ENCODE results near the gene HMOX2. TPM values are rescaled to one million over a fixed set of nuclear protein-coding genes. Genes with fewer than 3 reads are reported as not detected.

HMOX2 gene
- total RNA-seq, 1 experiment from 2014 or later, result 72.6 TPM

DNA sequence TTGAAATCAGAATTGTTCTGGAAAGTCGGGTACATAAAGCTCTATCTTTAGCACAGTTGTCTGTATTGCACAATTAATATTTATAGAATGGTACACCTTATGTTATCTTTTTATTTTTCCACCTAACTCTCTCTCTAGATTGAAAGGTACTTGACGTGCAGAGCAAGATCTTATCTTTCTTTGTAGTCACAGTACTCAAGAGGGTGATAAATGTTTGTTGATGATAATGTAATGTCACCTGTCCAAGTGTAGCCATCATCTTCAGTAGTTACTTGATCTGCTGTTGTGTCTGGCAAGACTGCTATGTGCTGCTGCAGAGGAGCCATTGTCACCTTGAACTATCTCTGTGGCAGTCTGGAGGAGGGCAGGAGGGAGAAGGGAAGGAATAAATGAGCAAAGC is 5.3 kb downstream of the HMOX2 start:
- no peak for ATAC-seq
- Histone ChIP-seq H3K9me3 (ENCODE audit: control insufficient read depth, insufficient read depth, low read depth, low read length) (no peaks in the 10 kb centered on the region), H3K4me1 (ENCODE audit: control insufficient read depth, insufficient read depth, low read length) (peaks cover 6% of the 10 kb centered on the region), H3K36me3 (ENCODE audit: control insufficient read depth, insufficient read depth, low read length) (no peaks in the 10 kb centered on the region; the same call in 1 of the 2 replicates), H3K27me3 (ENCODE audit: control insufficient read depth, insufficient read depth, low read length) (no peaks in the 10 kb centered on the region), H3K4me3 (ENCODE audit: low read depth in 2 of 2, low read length in 2 of 2) (no peak overlapping the region), H3K27ac (ENCODE audit: low read length) (no peak overlapping the region)
- ChIA-PET POLR2A (no interaction called here), CTCF (no interaction called here)
- TF ChIP-seq, protein P1, sequence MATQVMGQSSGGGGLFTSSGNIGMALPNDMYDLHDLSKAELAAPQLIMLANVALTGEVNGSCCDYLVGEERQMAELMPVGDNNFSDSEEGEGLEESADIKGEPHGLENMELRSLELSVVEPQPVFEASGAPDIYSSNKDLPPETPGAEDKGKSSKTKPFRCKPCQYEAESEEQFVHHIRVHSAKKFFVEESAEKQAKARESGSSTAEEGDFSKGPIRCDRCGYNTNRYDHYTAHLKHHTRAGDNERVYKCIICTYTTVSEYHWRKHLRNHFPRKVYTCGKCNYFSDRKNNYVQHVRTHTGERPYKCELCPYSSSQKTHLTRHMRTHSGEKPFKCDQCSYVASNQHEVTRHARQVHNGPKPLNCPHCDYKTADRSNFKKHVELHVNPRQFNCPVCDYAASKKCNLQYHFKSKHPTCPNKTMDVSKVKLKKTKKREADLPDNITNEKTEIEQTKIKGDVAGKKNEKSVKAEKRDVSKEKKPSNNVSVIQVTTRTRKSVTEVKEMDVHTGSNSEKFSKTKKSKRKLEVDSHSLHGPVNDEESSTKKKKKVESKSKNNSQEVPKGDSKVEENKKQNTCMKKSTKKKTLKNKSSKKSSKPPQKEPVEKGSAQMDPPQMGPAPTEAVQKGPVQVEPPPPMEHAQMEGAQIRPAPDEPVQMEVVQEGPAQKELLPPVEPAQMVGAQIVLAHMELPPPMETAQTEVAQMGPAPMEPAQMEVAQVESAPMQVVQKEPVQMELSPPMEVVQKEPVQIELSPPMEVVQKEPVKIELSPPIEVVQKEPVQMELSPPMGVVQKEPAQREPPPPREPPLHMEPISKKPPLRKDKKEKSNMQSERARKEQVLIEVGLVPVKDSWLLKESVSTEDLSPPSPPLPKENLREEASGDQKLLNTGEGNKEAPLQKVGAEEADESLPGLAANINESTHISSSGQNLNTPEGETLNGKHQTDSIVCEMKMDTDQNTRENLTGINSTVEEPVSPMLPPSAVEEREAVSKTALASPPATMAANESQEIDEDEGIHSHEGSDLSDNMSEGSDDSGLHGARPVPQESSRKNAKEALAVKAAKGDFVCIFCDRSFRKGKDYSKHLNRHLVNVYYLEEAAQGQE (IDR thresholded peaks at IDR 0.05; ENCODE audit: insufficient read depth in 1 of 2, low read depth in 2 of 2, low read length in 1 of 2), result no peak
- no peak for TF ChIP-seq SIN3A (IDR thresholded peaks at IDR 0.05; ENCODE audit: borderline replicate concordance, insufficient read depth, low read depth, low read length)
- no peak for TF ChIP-seq POLR2AphosphoS5 (IDR thresholded peaks at IDR 0.05; ENCODE audit: low read depth, low read length)
- no TSS peak for BruUV-seq (replicated peaks)
- in situ Hi-C loops (cut with HindIII; ENCODE audit: low pct_unique_long_range_greater_than_20kb, low sequenced_read_pairs), result no loop called here
- intact Hi-C loops (cut with micrococcal nuclease; ENCODE audit: unreplicated experiment), result no loop called here
- DNase-seq (ENCODE audit: low read depth, low spot score), result no peak

DNA sequence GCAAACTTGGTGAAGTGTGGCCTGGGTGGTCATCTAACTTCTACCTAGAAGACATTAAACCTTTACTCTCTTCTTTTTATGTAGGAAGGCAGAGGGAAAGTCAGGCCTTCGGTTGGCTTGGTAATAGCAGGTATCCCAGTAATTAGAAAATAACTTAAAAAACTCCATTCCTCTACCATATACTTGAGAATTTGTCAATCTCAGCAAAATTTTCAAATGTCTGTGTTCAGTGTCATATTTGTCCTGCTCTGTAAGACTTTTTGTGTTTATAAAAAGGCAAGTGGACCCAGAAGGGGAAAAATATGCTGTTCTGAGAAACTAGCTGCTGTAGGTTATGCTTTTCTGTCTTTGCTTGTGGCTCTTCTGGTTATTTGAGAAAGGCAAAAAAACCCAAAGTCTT is 5.8 kb downstream of the HMOX2 start:
- Histone ChIP-seq H3K9me3 (ENCODE audit: control insufficient read depth, insufficient read depth, low read depth, low read length) (no peaks in the 10 kb centered on the region), H3K27me3 (ENCODE audit: control insufficient read depth, insufficient read depth, low read length) (no peaks in the 10 kb centered on the region), H3K27ac (ENCODE audit: low read length) (no peak overlapping the region), H3K4me3 (ENCODE audit: low read depth in 2 of 2, low read length in 2 of 2) (no peak overlapping the region), H3K4me1 (ENCODE audit: control insufficient read depth, insufficient read depth, low read length) (peaks cover 6% of the 10 kb centered on the region), H3K36me3 (ENCODE audit: control insufficient read depth, insufficient read depth, low read length) (no peaks in the 10 kb centered on the region)
- ChIA-PET POLR2A (no interaction called here), CTCF (no interaction called here)
- DNase-seq (ENCODE audit: low read depth, low spot score), result no peak
- no TSS peak for BruUV-seq (replicated peaks)
- in situ Hi-C loops (cut with HindIII; ENCODE audit: low pct_unique_long_range_greater_than_20kb, low sequenced_read_pairs), result no loop called here
- no peak for TF ChIP-seq TCF7L2 (IDR thresholded peaks at IDR 0.05; ENCODE audit: low read depth, low read length)
- intact Hi-C loops (cut with micrococcal nuclease; ENCODE audit: unreplicated experiment), result no loop called here
- ATAC-seq, result no peak

DNA sequence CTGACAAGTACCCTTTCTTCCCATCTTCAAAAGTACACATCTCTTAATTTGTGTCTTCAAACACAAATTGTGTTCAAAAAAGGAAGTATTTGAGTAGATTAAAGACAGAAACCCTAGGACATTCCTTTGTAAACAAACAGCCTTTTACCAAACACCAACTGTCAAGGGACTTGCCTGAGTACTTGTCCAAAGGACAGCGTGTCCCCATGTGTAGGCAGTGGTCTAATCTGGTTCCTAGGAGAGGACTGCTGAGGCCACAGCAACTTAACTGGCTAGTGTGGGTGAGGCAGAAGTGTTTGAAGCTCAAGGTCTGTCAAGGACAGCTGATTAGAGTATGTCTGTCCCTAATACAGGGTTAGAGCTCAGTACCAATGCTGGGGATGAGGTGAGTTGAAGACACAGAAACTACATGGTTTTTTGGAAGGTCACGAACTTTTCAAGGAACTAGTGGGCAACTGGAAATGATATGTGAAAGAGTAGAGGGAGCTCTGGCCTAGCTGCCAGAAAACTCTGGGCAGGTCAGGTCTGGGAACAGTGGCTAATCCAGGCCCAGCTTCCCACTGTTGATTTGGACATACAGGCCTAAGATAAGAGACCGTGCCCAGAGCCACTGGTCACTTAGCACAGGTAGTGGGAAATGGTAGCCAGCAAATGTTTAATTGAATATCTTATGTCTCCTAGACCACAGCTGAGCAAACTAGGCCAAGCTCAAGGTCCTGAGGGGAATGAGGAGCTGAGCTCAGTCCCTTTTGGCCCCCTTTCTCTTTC is 10.1 kb downstream of the HMOX2 start:
- DNase-seq (ENCODE audit: low read depth, low spot score) (no peak), ATAC-seq (no peak)
- no peaks in the 10 kb centered on the region for H3K27me3 ChIP-seq (ENCODE audit: control insufficient read depth, insufficient read depth, low read length)
- TF ChIP-seq SIN3A (IDR thresholded peaks at IDR 0.05; ENCODE audit: borderline replicate concordance, insufficient read depth, low read depth, low read length), result no peak
- TF ChIP-seq POLR2AphosphoS5 (IDR thresholded peaks at IDR 0.05; ENCODE audit: low read depth, low read length), result no peak
- TF ChIP-seq, protein P2, sequence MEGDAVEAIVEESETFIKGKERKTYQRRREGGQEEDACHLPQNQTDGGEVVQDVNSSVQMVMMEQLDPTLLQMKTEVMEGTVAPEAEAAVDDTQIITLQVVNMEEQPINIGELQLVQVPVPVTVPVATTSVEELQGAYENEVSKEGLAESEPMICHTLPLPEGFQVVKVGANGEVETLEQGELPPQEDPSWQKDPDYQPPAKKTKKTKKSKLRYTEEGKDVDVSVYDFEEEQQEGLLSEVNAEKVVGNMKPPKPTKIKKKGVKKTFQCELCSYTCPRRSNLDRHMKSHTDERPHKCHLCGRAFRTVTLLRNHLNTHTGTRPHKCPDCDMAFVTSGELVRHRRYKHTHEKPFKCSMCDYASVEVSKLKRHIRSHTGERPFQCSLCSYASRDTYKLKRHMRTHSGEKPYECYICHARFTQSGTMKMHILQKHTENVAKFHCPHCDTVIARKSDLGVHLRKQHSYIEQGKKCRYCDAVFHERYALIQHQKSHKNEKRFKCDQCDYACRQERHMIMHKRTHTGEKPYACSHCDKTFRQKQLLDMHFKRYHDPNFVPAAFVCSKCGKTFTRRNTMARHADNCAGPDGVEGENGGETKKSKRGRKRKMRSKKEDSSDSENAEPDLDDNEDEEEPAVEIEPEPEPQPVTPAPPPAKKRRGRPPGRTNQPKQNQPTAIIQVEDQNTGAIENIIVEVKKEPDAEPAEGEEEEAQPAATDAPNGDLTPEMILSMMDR (IDR thresholded peaks at IDR 0.05), result no peak
- TF ChIP-seq, protein P1 (IDR thresholded peaks at IDR 0.05; ENCODE audit: insufficient read depth in 1 of 2, low read depth in 2 of 2, low read length in 1 of 2), result no peak
- TF ChIP-seq TCF7L2 (IDR thresholded peaks at IDR 0.05; ENCODE audit: low read depth, low read length), result no peak
- no peaks in the 10 kb centered on the region for H3K4me1 ChIP-seq (ENCODE audit: control insufficient read depth, insufficient read depth, low read length)
- no peaks in the 10 kb centered on the region for H3K36me3 ChIP-seq (ENCODE audit: control insufficient read depth, insufficient read depth, low read length)
- in situ Hi-C loops (cut with HindIII; ENCODE audit: low pct_unique_long_range_greater_than_20kb, low sequenced_read_pairs) (no loop called here), intact Hi-C loops (cut with micrococcal nuclease; ENCODE audit: unreplicated experiment) (no loop called here)
- BruUV-seq (replicated peaks), result no TSS peak
- POLR2A ChIA-PET, result no interaction called here
- H3K27ac ChIP-seq (ENCODE audit: low read length), result no peak overlapping the region
- H3K4me3 ChIP-seq (ENCODE audit: low read depth in 2 of 2, low read length in 2 of 2), result no peak overlapping the region
- CTCF ChIA-PET, result no interaction called here
- no peaks in the 10 kb centered on the region for H3K9me3 ChIP-seq (ENCODE audit: control insufficient read depth, insufficient read depth, low read depth, low read length)

Data from Panc1 (cell line).